Esophagus squamous epithelium (tissue), 5 donors: ENCODE data around the gene HMCN2. TPM values are rescaled to one million over a fixed set of nuclear protein-coding genes. Genes with fewer than 3 reads are reported as not detected.

Source experiments
- DNase-seq: peaks from one replicate; lab custom pipeline; 2025; lab: John Stamatoyannopoulos, UW
- H3K27ac ChIP-seq, 4 donors: fragments of 200-600 bp; sonication (generic); one replicate each; pipeline ENCODE4 v1.5.1; 2016 to 2019; ENCODE audit warnings: mild to moderate bottlenecking in 1 of 4
- H3K27me3 ChIP-seq, 4 donors: fragments of 200-600 bp; sonication (generic); 1 replicate in 3 of 4; 2 replicates in 1 of 4; pipeline versions ENCODE4 v1.5.1 to v1.6.0; 2017 to 2021; ENCODE audit warnings: antibody characterized with exemption in 1 of 4
- H3K36me3 ChIP-seq, 3 donors: fragments of 200-600 bp; sonication (generic); one replicate each; pipeline ENCODE4 v1.5.1; 2016 to 2019
- H3K4me1 ChIP-seq, 3 donors: fragments of 200-600 bp; sonication (generic); one replicate each; pipeline ENCODE4 v1.5.1; 2017 to 2019
- H3K4me3 ChIP-seq, 4 donors: fragments of 200-600 bp; sonication (generic); 1 replicate in 3 of 4; 2 replicates in 1 of 4; pipeline ENCODE4 v1.5.1; 2016 to 2019; ENCODE audit warnings: mild to moderate bottlenecking in 2 of 4, moderate library complexity in 1 of 4
- H3K9me3 ChIP-seq, 3 donors: fragments of 200-600 bp; sonication (generic); one replicate each; pipeline ENCODE4 v1.5.1; 2016 to 2019
- POLR2A ChIP-seq, 4 donors: fragments of 450-650 bp; IDR thresholded peaks; one replicate each; pipeline ENCODE4 v1.6.1; 2017; ENCODE audit warnings: antibody characterized with exemption in 4 of 4, mild to moderate bottlenecking in 4 of 4, moderate library complexity in 3 of 4
- WGBS, 2 donors: methylation state at CpG; one replicate each; pipeline ENCODE4 v1.1.5; 2018; 5-methylcytosine and 5-hydroxymethylcytosine counted together
- intact Hi-C: fragments of 100-400 bp; cut with DNase I; formaldehyde crosslinking; loops from one replicate; pipeline ENCODE4 v1.15.0; 2022
- total RNA-seq, 4 donors: library from RNA; depleted of rRNA; stranded (reverse); fragments of >200 nt; gene quantifications; one replicate each; pipeline ENCODE4 v1.1.0, GENCODE V29; 2016
- TF ChIP-seq, protein P1 (sequence below), 6 experiments: fragments of 450-650 bp in 4 of 6; fragments of 200-600 bp in 2 of 6; sonication (generic) in 2 of 6; IDR thresholded peaks; one replicate each; pipeline ENCODE4 v1.5.1; 2016 to 2019; ENCODE audit warnings: antibody characterized with exemption in 6 of 6, mild to moderate bottlenecking in 4 of 6, moderate library complexity in 4 of 6
- donor health status: DM: yes; HTN: yes; CAD: no.

HMCN2 gene
- total RNA-seq, 4 donors from 2014 or later: 0.53 to 4.8 (median 0.78) TPM

DNA sequence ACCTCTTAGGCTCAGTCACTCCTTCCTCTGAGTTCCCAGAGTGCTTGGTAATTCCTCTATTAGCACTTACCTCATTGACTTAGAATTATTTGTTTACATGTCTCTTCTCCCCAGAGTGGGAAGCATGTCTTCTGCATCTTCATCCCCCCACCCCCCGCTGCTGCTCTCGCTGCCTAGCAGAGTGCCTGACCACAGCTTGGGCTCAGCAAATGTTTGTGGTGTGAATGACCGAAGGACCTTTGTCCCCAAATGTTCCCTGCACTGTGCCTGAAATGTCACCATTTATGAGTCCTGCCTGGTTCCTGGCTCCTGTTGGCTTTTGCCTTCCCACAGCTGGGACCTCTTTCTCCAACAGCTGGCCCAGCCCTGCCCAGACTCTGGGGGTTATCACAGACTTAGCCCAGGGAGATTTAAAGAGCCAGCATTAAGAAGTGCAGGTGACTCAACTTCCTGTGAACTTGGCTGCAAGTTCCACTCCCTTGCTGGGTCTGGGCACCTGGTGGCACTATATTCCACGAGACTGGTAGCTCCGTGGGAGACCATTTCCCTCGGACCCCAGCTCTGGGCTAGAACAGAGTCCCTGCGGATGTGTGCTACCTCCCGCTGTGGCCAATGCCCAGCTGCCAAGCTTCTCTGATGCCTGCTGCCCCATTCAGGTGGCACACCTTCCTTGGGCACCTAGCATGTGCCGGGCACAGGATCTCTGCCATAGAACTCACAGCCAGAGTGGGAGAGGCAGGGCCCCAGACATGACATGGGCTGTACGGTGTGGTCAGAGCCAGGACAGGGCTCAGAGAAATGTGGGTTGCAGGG, 1.8 kb upstream of the HMCN2 start:
- peak overlapping the region in 3 of 4 donors; percentile 54 to 84 (median 79) for H3K27ac ChIP-seq
- no peak for DNase-seq
- intact Hi-C loops: loop anchor here (10.0 kb wide), 1 partner anchor 71 kb away; no protein-coding TSS in a partner anchor
- no peaks in the 10 kb centered on the region for H3K9me3 ChIP-seq
- H3K36me3 ChIP-seq: no peaks in the 10 kb centered on the region
- H3K27me3 ChIP-seq: peaks cover 0 to 94% (median 5%) of the 10 kb centered on the region in 4 donors
- TF ChIP-seq, protein P1, sequence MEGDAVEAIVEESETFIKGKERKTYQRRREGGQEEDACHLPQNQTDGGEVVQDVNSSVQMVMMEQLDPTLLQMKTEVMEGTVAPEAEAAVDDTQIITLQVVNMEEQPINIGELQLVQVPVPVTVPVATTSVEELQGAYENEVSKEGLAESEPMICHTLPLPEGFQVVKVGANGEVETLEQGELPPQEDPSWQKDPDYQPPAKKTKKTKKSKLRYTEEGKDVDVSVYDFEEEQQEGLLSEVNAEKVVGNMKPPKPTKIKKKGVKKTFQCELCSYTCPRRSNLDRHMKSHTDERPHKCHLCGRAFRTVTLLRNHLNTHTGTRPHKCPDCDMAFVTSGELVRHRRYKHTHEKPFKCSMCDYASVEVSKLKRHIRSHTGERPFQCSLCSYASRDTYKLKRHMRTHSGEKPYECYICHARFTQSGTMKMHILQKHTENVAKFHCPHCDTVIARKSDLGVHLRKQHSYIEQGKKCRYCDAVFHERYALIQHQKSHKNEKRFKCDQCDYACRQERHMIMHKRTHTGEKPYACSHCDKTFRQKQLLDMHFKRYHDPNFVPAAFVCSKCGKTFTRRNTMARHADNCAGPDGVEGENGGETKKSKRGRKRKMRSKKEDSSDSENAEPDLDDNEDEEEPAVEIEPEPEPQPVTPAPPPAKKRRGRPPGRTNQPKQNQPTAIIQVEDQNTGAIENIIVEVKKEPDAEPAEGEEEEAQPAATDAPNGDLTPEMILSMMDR (IDR thresholded peaks at IDR 0.05): no peak
- no peak for TF ChIP-seq POLR2A (IDR thresholded peaks at IDR 0.05)
- WGBS, 2 donors: 53 to 75% methylated on average over 3 to 4 of the region's 10 CpGs
- H3K4me1 ChIP-seq: peaks cover 7 to 52% (median 17%) of the 10 kb centered on the region in 3 donors
- H3K4me3 ChIP-seq: no peak overlapping the region

GRCh38 chr9:130264414-130265350, 878 bp upstream of the HMCN2 start:
- no peak for DNase-seq
- no peaks in the 10 kb centered on the region for H3K9me3 ChIP-seq
- peaks cover 7 to 54% (median 17%) of the 10 kb centered on the region in 3 donors for H3K4me1 ChIP-seq
- H3K36me3 ChIP-seq: no peaks in the 10 kb centered on the region
- H3K4me3 ChIP-seq: peak overlapping the region in 2 of 4 donors; percentile 47 to 65
- intact Hi-C loops: loop anchor here (10.0 kb wide), 1 partner anchor 70 kb away; no protein-coding TSS in a partner anchor
- TF ChIP-seq, protein P1 (IDR thresholded peaks at IDR 0.05): no peak
- TF ChIP-seq POLR2A (IDR thresholded peaks at IDR 0.05): no peak
- WGBS, 2 donors: 54 to 63% methylated on average over 11 to 15 of the region's 18 CpGs
- peaks cover 0 to 88% (median 5%) of the 10 kb centered on the region in 4 donors for H3K27me3 ChIP-seq
- H3K27ac ChIP-seq: peak overlapping the region in 3 of 4 donors; percentile 79 to 90 (median 84)

- H3K9me3 ChIP-seq: no peaks in the 10 kb centered on the region
- no peak for DNase-seq
- no peak for TF ChIP-seq POLR2A (IDR thresholded peaks at IDR 0.05)
- TF ChIP-seq, protein P1 (IDR thresholded peaks at IDR 0.05): no peak
- intact Hi-C loops: loop anchor here (10.0 kb wide), 1 partner anchor 68 kb away; no protein-coding TSS in a partner anchor
- H3K36me3 ChIP-seq: no peaks in the 10 kb centered on the region
- 45 to 47% methylated on average over 15 to 22 of the region's 41 CpGs for WGBS, 2 donors
- peak overlapping the region in 3 of 4 donors; percentile 32 to 65 (median 47) for H3K4me3 ChIP-seq
- H3K4me1 ChIP-seq: peaks cover 7 to 50% (median 17%) of the 10 kb centered on the region in 3 donors
- H3K27me3 ChIP-seq: peaks cover 0 to 75% (median 5%) of the 10 kb centered on the region in 4 donors
- peak overlapping the region; percentile 41 to 90 (median 82) for H3K27ac ChIP-seq
Observed at GRCh38 chr9:130266236-130267098, 907 bp downstream of the HMCN2 start.

GRCh38 chr9:130267930-130268329, 2.4 kb downstream of the HMCN2 start:
- Histone ChIP-seq H3K4me1 (peaks cover 7 to 44% (median 17%) of the 10 kb centered on the region in 3 donors), H3K27me3 (peaks cover 0 to 60% (median 5%) of the 10 kb centered on the region in 4 donors), H3K27ac (peak overlapping the region; percentile 57 to 90 (median 82)), H3K9me3 (no peaks in the 10 kb centered on the region), H3K36me3 (no peaks in the 10 kb centered on the region), H3K4me3 (no peak overlapping the region)
- TF ChIP-seq, protein P1 (IDR thresholded peaks at IDR 0.05): no peak
- TF ChIP-seq POLR2A (IDR thresholded peaks at IDR 0.05): no peak
- 80 to 92% methylated on average over 4 to 5 of the region's 5 CpGs for WGBS, 2 donors
- intact Hi-C loops: loop anchor here (10.0 kb wide), 1 partner anchor 67 kb away; no protein-coding TSS in a partner anchor
- no peak for DNase-seq
